Measurements from ENCODE around the gene APPL2.

The APPL2 gene

DNA sequence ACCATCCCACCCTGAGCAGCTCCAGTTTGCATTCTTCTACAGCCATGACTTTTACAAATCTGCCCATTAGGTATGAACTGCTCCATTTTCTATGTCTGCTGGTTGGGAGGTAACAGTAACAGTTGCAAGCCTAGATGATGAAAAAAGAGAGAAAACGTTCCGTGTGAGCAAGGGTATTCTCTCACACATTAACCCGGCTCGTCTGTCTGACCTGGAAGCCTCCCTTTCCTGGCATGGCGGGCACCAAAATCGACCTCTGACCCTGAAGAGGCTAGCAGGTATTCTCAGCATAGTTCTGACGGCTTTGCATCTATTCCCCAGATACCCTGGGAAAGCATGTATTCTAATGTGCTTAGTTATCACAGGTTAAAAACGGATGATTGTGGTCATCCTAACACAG is 31.8 kb downstream of the APPL2 start:
- no peak for DNase-seq (ENCODE audit: low spot score)
- TF ChIP-seq, protein P1, sequence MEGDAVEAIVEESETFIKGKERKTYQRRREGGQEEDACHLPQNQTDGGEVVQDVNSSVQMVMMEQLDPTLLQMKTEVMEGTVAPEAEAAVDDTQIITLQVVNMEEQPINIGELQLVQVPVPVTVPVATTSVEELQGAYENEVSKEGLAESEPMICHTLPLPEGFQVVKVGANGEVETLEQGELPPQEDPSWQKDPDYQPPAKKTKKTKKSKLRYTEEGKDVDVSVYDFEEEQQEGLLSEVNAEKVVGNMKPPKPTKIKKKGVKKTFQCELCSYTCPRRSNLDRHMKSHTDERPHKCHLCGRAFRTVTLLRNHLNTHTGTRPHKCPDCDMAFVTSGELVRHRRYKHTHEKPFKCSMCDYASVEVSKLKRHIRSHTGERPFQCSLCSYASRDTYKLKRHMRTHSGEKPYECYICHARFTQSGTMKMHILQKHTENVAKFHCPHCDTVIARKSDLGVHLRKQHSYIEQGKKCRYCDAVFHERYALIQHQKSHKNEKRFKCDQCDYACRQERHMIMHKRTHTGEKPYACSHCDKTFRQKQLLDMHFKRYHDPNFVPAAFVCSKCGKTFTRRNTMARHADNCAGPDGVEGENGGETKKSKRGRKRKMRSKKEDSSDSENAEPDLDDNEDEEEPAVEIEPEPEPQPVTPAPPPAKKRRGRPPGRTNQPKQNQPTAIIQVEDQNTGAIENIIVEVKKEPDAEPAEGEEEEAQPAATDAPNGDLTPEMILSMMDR (IDR thresholded peaks at IDR 0.05; ENCODE audit: extremely low read depth, missing control alignments) = no peak

GRCh38 chr12:105202202-105202601 is 33.8 kb downstream of the APPL2 start:
- no peak for DNase-seq (ENCODE audit: low spot score)
- TF ChIP-seq, protein P1 (IDR thresholded peaks at IDR 0.05; ENCODE audit: extremely low read depth, missing control alignments) = no peak

DNA sequence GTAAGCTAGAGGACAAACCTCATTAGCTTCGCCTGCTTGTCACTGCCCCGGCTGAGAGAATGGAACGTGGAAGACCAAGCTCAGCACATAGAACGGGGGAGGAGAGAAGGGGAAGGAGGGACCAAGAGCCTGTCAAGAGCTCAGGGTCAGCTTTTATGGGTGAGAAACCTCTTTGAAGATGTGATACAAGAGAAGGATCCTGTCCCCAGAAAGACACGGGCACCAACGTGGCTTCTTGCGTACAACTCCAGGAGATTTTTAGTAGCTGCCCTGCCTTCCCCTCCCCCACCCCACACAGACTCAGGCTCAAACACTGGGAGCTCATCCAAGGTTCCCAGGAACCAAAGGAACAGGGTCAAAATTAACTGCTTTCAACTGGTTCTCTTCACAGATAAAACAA is 34.7 kb downstream of the APPL2 start:
- no peak for DNase-seq (ENCODE audit: low spot score)
- TF ChIP-seq, protein P1 (IDR thresholded peaks at IDR 0.05; ENCODE audit: extremely low read depth, missing control alignments) = no peak

DNA sequence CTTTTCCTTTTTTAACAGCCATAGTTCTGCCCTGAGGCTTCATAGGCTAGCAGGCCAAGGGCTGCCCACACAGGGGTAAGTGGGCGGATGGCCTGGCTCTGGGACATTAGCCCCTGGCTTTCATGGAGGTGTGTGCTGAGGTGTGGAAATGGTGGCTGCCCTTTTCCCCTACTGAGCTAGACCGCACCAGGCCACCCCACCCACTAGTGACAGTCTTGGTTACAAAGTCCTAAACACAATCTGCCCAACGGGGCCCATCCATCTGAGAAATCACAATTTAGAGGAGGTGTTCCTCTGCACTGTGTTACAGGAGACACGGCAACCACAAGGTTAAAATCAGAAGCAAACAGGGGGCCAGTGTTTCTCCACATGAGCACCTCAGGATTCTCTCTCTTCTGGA is 35.6 kb downstream of the APPL2 start:
- no peak for DNase-seq (ENCODE audit: low spot score)
- TF ChIP-seq, protein P1 (IDR thresholded peaks at IDR 0.05; ENCODE audit: extremely low read depth, missing control alignments) = no peak

- TF ChIP-seq, protein P1 (IDR thresholded peaks at IDR 0.05; ENCODE audit: extremely low read depth, missing control alignments) = no peak
Observed at GRCh38 chr12:105198961-105199360, 37.0 kb downstream of the APPL2 start.

DNA sequence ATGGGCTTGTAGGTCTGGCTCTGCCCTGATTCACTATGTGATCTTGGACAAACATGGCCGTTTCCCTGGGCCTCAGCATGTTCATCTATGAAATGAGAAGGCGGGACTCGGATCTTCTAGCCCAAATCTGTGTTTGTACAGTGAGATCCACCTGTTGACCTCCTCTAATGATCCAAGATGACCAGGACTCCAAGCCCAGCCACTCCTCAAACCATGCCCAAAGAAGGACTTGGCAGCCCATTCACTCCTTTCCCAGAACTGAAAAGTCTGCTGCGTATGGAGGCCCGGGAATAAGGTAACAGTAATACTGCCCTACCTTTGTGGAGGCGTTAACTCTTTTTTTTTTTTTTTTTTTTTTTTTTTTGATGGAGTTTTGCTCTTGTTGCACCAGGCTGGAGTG is 39.9 kb downstream of the APPL2 start:
- TF ChIP-seq, protein P1 (IDR thresholded peaks at IDR 0.05; ENCODE audit: extremely low read depth, missing control alignments) = no peak
- DNase-seq (ENCODE audit: low spot score) = no peak

More at GRCh38 chr12:105198961-105199360, 37.0 kb downstream of the APPL2 start:
- no peak for DNase-seq (ENCODE audit: low spot score)

GRCh38 chr12:105194947-105195346 is 41.0 kb downstream of the APPL2 start:
- TF ChIP-seq, protein P1 (IDR thresholded peaks at IDR 0.05; ENCODE audit: extremely low read depth, missing control alignments) = no peak

More at GRCh38 chr12:105194947-105195346, 41.0 kb downstream of the APPL2 start:
- DNase-seq (ENCODE audit: low spot score) = no peak

Measured in GM20000 (cell line).